K562 (cell line): ENCODE results near the gene ANKRD11. TPM values are rescaled to one million over a fixed set of nuclear protein-coding genes. Genes with fewer than 3 reads are reported as not detected.

ENCODE experiments used
- ATAC-seq: fragments of 200-7000 bp; cut with Tn5 transposase; 3 replicates; pipeline ENCODE4 v1.9.1; 2020; ENCODE audit warnings: moderate library complexity
- BruUV-seq: library from RNA; stranded (reverse); fragments of 400-500 nt; replicated peaks from 2 replicates; lab custom pipeline; 2021; lab: Mats Ljungman, UMichigan
- CTCF ChIA-PET: fragments of 300-600 bp; formaldehyde crosslinking; extraction: SDS; loops from one replicate; lab custom pipeline; 2021; ENCODE audit warnings: low intra/inter-chr PET ratio; lab: Yijun Ruan, JAX
- POLR2A ChIA-PET: fragments of 300-600, 350-650 bp; sonication (Branson Sonifier 250); formaldehyde crosslinking; extraction: SDS; loops from one replicate; lab custom pipeline; 2021; ENCODE audit warnings: antibody characterized with exemption, inconsistent platforms; lab: Yijun Ruan, JAX
- DNase-seq, 4 experiments: peaks; one replicate each; pipeline versions ENCODE4 v3.0.0 to v3.0.0-alpha.2; 2011 to 2018; ENCODE audit warnings: low spot score in 3 of 4, mixed read lengths in 3 of 4; ENCODE audit errors: extremely low read depth in 1 of 4
- FAIRE-seq: peaks from 2 replicates; lab custom pipeline; 2011; peaks lifted over from hg19 to GRCh38; lab: Jason Lieb, UNC
- H2AFZ ChIP-seq: 2 replicates; pipeline ENCODE4 v1.6.0; 2011; ENCODE audit warnings: low read depth, low read length, control low read depth, inconsistent platforms
- H3K27ac ChIP-seq: fragments of 200-600 bp; 3 replicates; pipeline ENCODE4 v1.8.0; 2011; ENCODE audit warnings: low read depth, mild to moderate bottlenecking, control low read depth, inconsistent platforms, low read length, moderate library complexity, mixed read lengths; ENCODE audit errors: extremely low read depth
- H3K27me3 ChIP-seq, 2 experiments: fragments of 300-600 bp in 1 of 2; 2 replicates in 1 of 2; 3 replicates in 1 of 2; pipeline versions ENCODE4 v1.6.0 to v1.8.0; 2011; ENCODE audit warnings: inconsistent platforms in 2 of 2, low read length in 2 of 2, mild to moderate bottlenecking in 1 of 2, mixed read lengths in 1 of 2, moderate library complexity in 1 of 2; ENCODE audit not compliant: control insufficient read depth in 2 of 2, insufficient read depth in 2 of 2
- H3K36me3 ChIP-seq: fragments of 300-600 bp; 3 replicates; pipeline ENCODE4 v1.8.0; 2011; ENCODE audit warnings: mild to moderate bottlenecking, low read length, inconsistent platforms; ENCODE audit not compliant: control insufficient read depth, insufficient read depth
- H3K4me1 ChIP-seq, 2 experiments: fragments of 200-600 bp in 1 of 2; replicated peaks in 1 of 2; 2 replicates in 1 of 2; 3 replicates in 1 of 2; pipeline versions ENCODE4 v1.5.1 to v1.8.0; 2011; ENCODE audit warnings: inconsistent platforms in 2 of 2, low read length in 2 of 2, mild to moderate bottlenecking in 1 of 2, mixed read lengths in 1 of 2, moderate library complexity in 1 of 2; ENCODE audit not compliant: control insufficient read depth in 2 of 2, insufficient read depth in 2 of 2
- H3K4me2 ChIP-seq: 2 replicates; pipeline ENCODE4 v1.6.1; 2011; ENCODE audit warnings: low read length, control low read depth, inconsistent platforms, mixed read lengths; ENCODE audit not compliant: insufficient read depth
- H3K4me3 ChIP-seq: fragments of 200-600 bp; sonication (generic), shearing (Covaris generic); 2 replicates; pipeline ENCODE4 v1.5.1; 2016; ENCODE audit warnings: control low read depth, inconsistent platforms
- H3K79me2 ChIP-seq: fragments of 200-600 bp; 3 replicates; pipeline ENCODE4 v1.8.0; 2011; ENCODE audit warnings: low read length, inconsistent platforms; ENCODE audit not compliant: control insufficient read depth, insufficient read depth
- H3K9ac ChIP-seq, 2 experiments: 2 replicates each; pipeline versions ENCODE4 v1.6.0 to v1.6.1; 2011; ENCODE audit warnings: low read depth in 2 of 2, low read length in 2 of 2, control low read depth in 1 of 2, inconsistent platforms in 1 of 2, mild to moderate bottlenecking in 1 of 2, mixed read lengths in 1 of 2; ENCODE audit not compliant: insufficient read depth in 1 of 2
- H3K9me1 ChIP-seq: one replicate; pipeline ENCODE4 v1.6.0; 2011; ENCODE audit warnings: inconsistent platforms, mild to moderate bottlenecking, low read length, moderate library complexity; ENCODE audit not compliant: control insufficient read depth, insufficient read depth
- H3K9me3 ChIP-seq: replicated peaks from 2 replicates; pipeline ENCODE4 v1.5.1; 2011; ENCODE audit warnings: low read depth, low read length, inconsistent platforms; ENCODE audit not compliant: control insufficient read depth, insufficient read depth
- H4K20me1 ChIP-seq: replicated peaks from 2 replicates; pipeline ENCODE4 v1.6.1; 2011; ENCODE audit warnings: low read length, inconsistent platforms, mixed read lengths; ENCODE audit not compliant: control insufficient read depth, insufficient read depth
- BCL6 ChIP-seq: fragments of 250-450 bp; sonication (Bioruptor Pico); IDR thresholded peaks from 2 replicates; pipeline ENCODE4 v1.4.0; 2020
- BRD9 ChIP-seq: fragments of 450-650 bp; IDR thresholded peaks from 2 replicates; pipeline ENCODE4 v1.6.1; 2018; ENCODE audit warnings: low read depth; ENCODE audit not compliant: partially characterized antibody
- DMBX1 ChIP-seq: fragments of 250-450 bp; sonication (Bioruptor Pico); IDR thresholded peaks from 2 replicates; pipeline ENCODE4 v1.8.0; 2022; ENCODE audit warnings: inconsistent platforms, mild to moderate bottlenecking, moderate library complexity, borderline replicate concordance
- EGR1 ChIP-seq: fragments of 450-650 bp; conservative IDR thresholded peaks from 2 replicates; pipeline ENCODE4 v1.6.1; 2017; ENCODE audit warnings: mild to moderate bottlenecking
- FOXJ3 ChIP-seq: sonication (generic); formaldehyde crosslinking; IDR thresholded peaks from 2 replicates; pipeline ENCODE4 v1.4.0; 2020; ENCODE audit warnings: mild to moderate bottlenecking, missing genetic modification reagents
- ILF3 ChIP-seq: fragments of 450-650 bp; IDR thresholded peaks from 2 replicates; pipeline ENCODE4 v1.6.1; 2018; ENCODE audit warnings: antibody characterized with exemption, mild to moderate bottlenecking, moderate library complexity, borderline replicate concordance
- MEIS2 ChIP-seq: fragments of 450-650 bp; IDR thresholded peaks from 2 replicates; pipeline ENCODE4 v1.6.1; 2014; ENCODE audit warnings: mild to moderate bottlenecking; ENCODE audit not compliant: partially characterized antibody
- NR2C1 ChIP-seq, 2 experiments: fragments of 450-650 bp; IDR thresholded peaks; 2 replicates each; pipeline ENCODE4 v1.6.1; 2017; ENCODE audit warnings: mild to moderate bottlenecking in 2 of 2, antibody characterized with exemption in 1 of 2, inconsistent platforms in 1 of 2, missing compliant biosample characterization in 1 of 2, missing genetic modification characterization in 1 of 2
- NR2C2 ChIP-seq, 2 experiments: fragments of 200-800 bp in 1 of 2; sonication (Bioruptor generic) in 1 of 2; sonication (generic) in 1 of 2; formaldehyde crosslinking in 1 of 2; IDR thresholded peaks; 2 replicates each; pipeline versions ENCODE4 v1.6.1 to v1.8.0; 2016 to 2022; ENCODE audit warnings: mild to moderate bottlenecking in 1 of 2, missing compliant biosample characterization in 1 of 2, missing genetic modification characterization in 1 of 2, missing genetic modification reagents in 1 of 2
- NRF1 ChIP-seq, 2 experiments: fragments of 450-650 bp; IDR thresholded peaks in 1 of 2; conservative IDR thresholded peaks in 1 of 2; 2 replicates each; pipeline ENCODE4 v1.6.1; 2014; ENCODE audit warnings: mild to moderate bottlenecking in 2 of 2
- PHB ChIP-seq: fragments of 250-450 bp; sonication (Bioruptor Pico); IDR thresholded peaks from 2 replicates; pipeline ENCODE4 v1.5.0; 2021
- RUNX1 ChIP-seq: sonication (generic); IDR thresholded peaks from 2 replicates; pipeline ENCODE4 v1.6.1; 2016; ENCODE audit warnings: antibody characterized with exemption, low read depth
- SRF ChIP-seq, 2 experiments: fragments of 250-450, 450-650 bp in 1 of 2; sonication (Bioruptor Pico) in 1 of 2; sonication (generic) in 1 of 2; formaldehyde crosslinking; IDR thresholded peaks; 2 replicates each; pipeline versions ENCODE4 v1.5.0 to v1.5.1; 2020 to 2022; ENCODE audit warnings: mild to moderate bottlenecking in 1 of 2, missing genetic modification reagents in 1 of 2
- TAF1 ChIP-seq: IDR thresholded peaks from 2 replicates; pipeline ENCODE4 v1.6.1; 2011; ENCODE audit warnings: mild to moderate bottlenecking, low read length, moderate library complexity; ENCODE audit not compliant: insufficient read depth, control insufficient read depth, severe bottlenecking; ENCODE audit errors: extremely low read depth
- ZNF174 ChIP-seq: fragments of 250-450 bp; sonication (Bioruptor Pico); IDR thresholded peaks from 2 replicates; pipeline ENCODE4 v1.4.0; 2020; ENCODE audit warnings: mild to moderate bottlenecking
- WGBS: fragments of 100-300 bp; shearing (Covaris generic); methylation state at CpG from one replicate; pipeline ENCODE4 v1.1.6; 2016; ENCODE audit warnings: low coverage, mixed read lengths; ENCODE audit not compliant: insufficient coverage; ENCODE audit errors: missing lambda C conversion rate; 5-methylcytosine and 5-hydroxymethylcytosine counted together
- in situ Hi-C: fragments of 300-500 bp; cut with MboI; formaldehyde crosslinking; loops from 4 replicates; pipeline ENCODE4 v1.15.0; 2018; ENCODE audit warnings: inconsistent platforms, mixed read lengths
- intact Hi-C: fragments of 100-400 bp; cut with micrococcal nuclease; formaldehyde crosslinking; loops from 2 replicates; pipeline ENCODE4 v1.14.2; 2022
- polyA plus RNA-seq, 8 experiments: library from polyadenylated mRNA; depleted of rRNA in 4 of 8; stranded (reverse) in 5 of 8; unstranded in 3 of 8; fragments of >200 nt; fragmentation: Nextera tagmentation in 2 of 8; fragmentation: Illumina TruSeq in 1 of 8; extraction: Ambion mirVana in 2 of 8; extraction: Trizol in 1 of 8; gene quantifications; 2 replicates each; pipeline versions ENCODE4 v1.2.1 to v1.2.3, GENCODE V29; 2011 to 2014; ENCODE audit warnings: inconsistent platforms in 1 of 8, missing spikeins in 1 of 8
- total RNA-seq, 7 experiments: library from RNA; depleted of rRNA in 6 of 7; stranded (reverse); fragments of >200 nt in 6 of 7; fragmentation: Illumina TruSeq in 2 of 7; extraction: Trizol in 2 of 7; gene quantifications; 2 replicates each; pipeline versions ENCODE4 v1.2.1 to v1.2.3, GENCODE V29; 2011 to 2021; ENCODE audit warnings: low replicate concordance in 1 of 7
- TF ChIP-seq, protein P1 (sequence below), 2 experiments: fragments of 450-650 bp; IDR thresholded peaks; 2 replicates each; pipeline ENCODE4 v1.6.1; 2018; ENCODE audit warnings: mild to moderate bottlenecking in 2 of 2, low read depth in 1 of 2; ENCODE audit not compliant: partially characterized antibody in 2 of 2

The ANKRD11 gene
- total and polyA plus RNA-seq, 9 of the 15 experiments (the other 6 are each of a cell fraction or from before 2014, with no cell fraction given), result 4.7 to 126 (median 31.7) TPM

DNA sequence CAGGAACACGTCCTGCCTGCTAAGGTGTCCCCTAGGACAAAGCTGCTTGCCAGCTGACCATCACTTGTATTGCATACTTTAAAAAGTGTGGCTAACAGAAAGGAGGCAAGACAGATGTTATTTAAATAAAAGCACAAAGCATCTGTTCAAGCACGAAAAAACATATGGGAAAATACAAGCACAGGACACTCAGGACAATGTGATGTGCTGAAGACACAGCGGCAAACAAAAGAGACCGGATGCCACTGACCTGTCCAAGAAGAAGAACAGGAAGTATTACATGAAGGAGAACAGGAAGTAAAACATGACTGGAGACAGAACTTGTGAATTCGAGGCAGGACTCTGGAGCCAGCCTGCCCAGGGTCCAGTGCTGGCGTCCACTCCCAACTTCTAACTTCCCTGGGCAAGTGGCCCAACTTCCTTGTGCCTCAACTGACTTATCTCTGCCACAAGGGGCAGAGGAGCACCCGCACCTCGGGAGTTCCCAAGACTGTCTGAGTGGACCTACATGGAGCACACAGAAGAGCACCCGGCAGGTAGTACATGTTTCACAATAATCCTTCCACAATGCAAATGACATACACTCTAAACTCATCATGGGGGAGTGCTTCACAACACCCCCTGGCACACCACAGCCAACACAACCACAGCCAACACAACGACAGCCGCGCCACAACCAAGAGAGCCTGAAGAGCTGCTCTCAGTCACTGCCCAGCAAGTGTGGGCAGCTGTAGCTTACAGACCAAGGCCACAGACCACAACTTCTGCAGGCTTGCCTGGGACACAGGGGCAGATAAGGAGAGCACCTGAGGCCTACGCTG lies 36.6 kb downstream of the ANKRD11 start:
- H3K27me3 ChIP-seq, result no peaks in the 10 kb centered on the region
- H3K4me1 ChIP-seq, result peaks cover 21 to 32% of the 10 kb centered on the region in 2 experiments
- in situ Hi-C loops (no loop called here), intact Hi-C loops (loop anchor here (10.0 kb wide), 1 partner anchor 51 kb away; the partner anchor contains the start of gene SPG7)
- H3K9ac ChIP-seq, result peak overlapping the region in 1 of 2 experiments; percentile 80; a peak in 2 of 4 replicates
- H3K79me2 ChIP-seq, result peaks cover 91% of the 10 kb centered on the region
- H4K20me1 ChIP-seq, result peaks cover 70% of the 10 kb centered on the region
- no peak for FAIRE-seq
- H3K9me1 ChIP-seq, result peaks cover 12% of the 10 kb centered on the region
- H3K4me3 ChIP-seq, result no peak overlapping the region
- BruUV-seq, result no TSS peak
- no peaks in the 10 kb centered on the region for H3K9me3 ChIP-seq
- peak; percentile 40 to 52 (median 45) for DNase-seq
- ChIA-PET POLR2A (interaction anchor here (0.6 to 1.0 kb wide), 3 partner anchors 13 to 23 kb away, joined by 3 to 4 read pairs (median 3); no protein-coding TSS in a partner anchor), CTCF (no interaction called here)
- no peak overlapping the region for H2AFZ ChIP-seq
- H3K4me2 ChIP-seq, result peak overlapping the region; percentile 26
- H3K36me3 ChIP-seq, result peaks cover 10% of the 10 kb centered on the region
- ATAC-seq, result peak; percentile 78
- 54% methylated on average over 13 of the region's 13 CpGs for WGBS
- H3K27ac ChIP-seq, result peak overlapping the region; percentile 32; the same call in 1 of the 3 replicates
- no peak for TF ChIP-seq EGR1
- TF ChIP-seq FOXJ3 (CRISPR knock-in tag), result no peak
- TF ChIP-seq TAF1, result no peak
- TF ChIP-seq ILF3, result no peak
- TF ChIP-seq PHB (CRISPR knock-in tag), result no peak
- no peak for TF ChIP-seq ZNF174 (CRISPR knock-in tag)
- TF ChIP-seq NR2C2 (CRISPR knock-in tag; IDR thresholded peaks at IDR 0.05), result no peak
- peak; percentile 80 for TF ChIP-seq NR2C2 (tag; IDR thresholded peaks at IDR 0.05)
- no peak for TF ChIP-seq BRD9
- no peak for TF ChIP-seq NRF1 (conservative IDR thresholded peaks at IDR 0.05 in 1 of 2, IDR thresholded peaks at IDR 0.05 in 1 of 2)
- peak; percentile 77 for TF ChIP-seq NR2C1 (IDR thresholded peaks at IDR 0.05)
- TF ChIP-seq NR2C1 (tag; IDR thresholded peaks at IDR 0.05), result peak; percentile 89
- no peak for TF ChIP-seq MEIS2
- TF ChIP-seq RUNX1, result no peak
- no peak for TF ChIP-seq DMBX1 (CRISPR knock-in tag)
- 0 out of 4 replicates have a peak, but pooled peaks of 1 of the 2 experiments have one; percentile 22 for TF ChIP-seq SRF (CRISPR knock-in tag; IDR thresholded peaks at IDR 0.05)
- no peak for TF ChIP-seq BCL6
- TF ChIP-seq, protein P1, sequence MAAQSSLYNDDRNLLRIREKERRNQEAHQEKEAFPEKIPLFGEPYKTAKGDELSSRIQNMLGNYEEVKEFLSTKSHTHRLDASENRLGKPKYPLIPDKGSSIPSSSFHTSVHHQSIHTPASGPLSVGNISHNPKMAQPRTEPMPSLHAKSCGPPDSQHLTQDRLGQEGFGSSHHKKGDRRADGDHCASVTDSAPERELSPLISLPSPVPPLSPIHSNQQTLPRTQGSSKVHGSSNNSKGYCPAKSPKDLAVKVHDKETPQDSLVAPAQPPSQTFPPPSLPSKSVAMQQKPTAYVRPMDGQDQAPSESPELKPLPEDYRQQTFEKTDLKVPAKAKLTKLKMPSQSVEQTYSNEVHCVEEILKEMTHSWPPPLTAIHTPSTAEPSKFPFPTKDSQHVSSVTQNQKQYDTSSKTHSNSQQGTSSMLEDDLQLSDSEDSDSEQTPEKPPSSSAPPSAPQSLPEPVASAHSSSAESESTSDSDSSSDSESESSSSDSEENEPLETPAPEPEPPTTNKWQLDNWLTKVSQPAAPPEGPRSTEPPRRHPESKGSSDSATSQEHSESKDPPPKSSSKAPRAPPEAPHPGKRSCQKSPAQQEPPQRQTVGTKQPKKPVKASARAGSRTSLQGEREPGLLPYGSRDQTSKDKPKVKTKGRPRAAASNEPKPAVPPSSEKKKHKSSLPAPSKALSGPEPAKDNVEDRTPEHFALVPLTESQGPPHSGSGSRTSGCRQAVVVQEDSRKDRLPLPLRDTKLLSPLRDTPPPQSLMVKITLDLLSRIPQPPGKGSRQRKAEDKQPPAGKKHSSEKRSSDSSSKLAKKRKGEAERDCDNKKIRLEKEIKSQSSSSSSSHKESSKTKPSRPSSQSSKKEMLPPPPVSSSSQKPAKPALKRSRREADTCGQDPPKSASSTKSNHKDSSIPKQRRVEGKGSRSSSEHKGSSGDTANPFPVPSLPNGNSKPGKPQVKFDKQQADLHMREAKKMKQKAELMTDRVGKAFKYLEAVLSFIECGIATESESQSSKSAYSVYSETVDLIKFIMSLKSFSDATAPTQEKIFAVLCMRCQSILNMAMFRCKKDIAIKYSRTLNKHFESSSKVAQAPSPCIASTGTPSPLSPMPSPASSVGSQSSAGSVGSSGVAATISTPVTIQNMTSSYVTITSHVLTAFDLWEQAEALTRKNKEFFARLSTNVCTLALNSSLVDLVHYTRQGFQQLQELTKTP (IDR thresholded peaks at IDR 0.05; ENCODE audit: low read depth in 1 of 2, partially characterized antibody in 2 of 2), result no peak
